T-helper 2 cell treated with Interferon-gamma antibody and Interleukin-4, amounts not matched to agents 5 μg/mL and 100 μg/mL, for 36 hours (primary cell): ENCODE data around the gene C1QA.

Source experiments
- DNase-seq: peaks from one replicate; pipeline ENCODE4 v3.0.0; 2021; ENCODE audit warnings: low spot score
- H3K27ac Mint-ChIP-seq: one replicate; pipeline ENCODE4 v1.8.0; 2021; ENCODE audit warnings: mild to moderate bottlenecking, mixed read lengths
- H3K27me3 Mint-ChIP-seq: one replicate; pipeline ENCODE4 v1.8.0; 2021; ENCODE audit warnings: low read depth, mixed read lengths
- H3K36me3 Mint-ChIP-seq: one replicate; pipeline ENCODE4 v1.8.0; 2021; ENCODE audit warnings: low read depth, mixed read lengths
- H3K4me1 Mint-ChIP-seq: one replicate; pipeline ENCODE4 v1.8.0; 2021; ENCODE audit warnings: low read depth, mixed read lengths
- H3K4me3 Mint-ChIP-seq: one replicate; pipeline ENCODE4 v1.8.0; 2022; ENCODE audit warnings: mild to moderate bottlenecking, moderate library complexity, mixed read lengths
- H3K9me3 Mint-ChIP-seq: one replicate; pipeline ENCODE4 v1.8.0; 2021; ENCODE audit warnings: mixed read lengths

C1QA gene

DNA sequence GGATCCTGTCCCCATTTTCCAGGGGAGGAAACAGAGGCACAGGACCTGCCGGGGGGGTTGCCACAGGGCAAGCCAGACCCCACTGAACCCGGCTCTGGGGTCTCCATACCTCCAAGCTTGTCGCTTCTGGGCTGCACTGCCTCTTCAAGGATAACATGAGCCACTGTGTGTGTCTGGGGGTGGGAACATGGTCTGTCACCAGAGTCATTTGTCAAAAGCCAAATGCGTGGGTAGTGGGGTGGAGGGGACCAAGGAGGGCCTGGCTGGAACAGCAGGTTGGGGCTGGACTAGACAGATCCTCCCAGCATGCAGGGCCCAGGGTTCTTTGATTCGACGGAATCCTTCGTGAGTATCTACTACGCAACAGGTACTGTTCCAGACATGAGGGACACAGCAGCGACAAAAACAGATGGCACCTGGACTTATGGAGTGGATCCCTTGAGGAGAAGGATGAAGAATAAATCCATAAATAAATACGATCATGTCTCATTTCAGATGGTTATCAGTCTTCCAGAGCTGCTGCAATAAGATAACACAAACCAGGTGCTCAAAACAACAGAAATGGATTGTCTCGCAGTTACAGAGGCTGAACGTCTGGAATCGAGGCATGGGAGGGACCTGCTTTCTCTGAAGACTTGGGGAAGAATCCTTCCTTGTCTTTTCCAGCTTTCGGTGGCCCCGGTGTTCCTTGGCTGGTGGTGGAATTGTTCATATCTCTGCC lies 45.3 kb downstream of the C1QA start:
- DNase-seq: no peak
- Mint-ChIP-seq H3K27me3 (peaks cover 2% of the 10 kb centered on the region), H3K4me1 (no peaks in the 10 kb centered on the region), H3K9me3 (no peaks in the 10 kb centered on the region), H3K36me3 (no peaks in the 10 kb centered on the region), H3K4me3 (no peak overlapping the region), H3K27ac (no peak overlapping the region)

DNA sequence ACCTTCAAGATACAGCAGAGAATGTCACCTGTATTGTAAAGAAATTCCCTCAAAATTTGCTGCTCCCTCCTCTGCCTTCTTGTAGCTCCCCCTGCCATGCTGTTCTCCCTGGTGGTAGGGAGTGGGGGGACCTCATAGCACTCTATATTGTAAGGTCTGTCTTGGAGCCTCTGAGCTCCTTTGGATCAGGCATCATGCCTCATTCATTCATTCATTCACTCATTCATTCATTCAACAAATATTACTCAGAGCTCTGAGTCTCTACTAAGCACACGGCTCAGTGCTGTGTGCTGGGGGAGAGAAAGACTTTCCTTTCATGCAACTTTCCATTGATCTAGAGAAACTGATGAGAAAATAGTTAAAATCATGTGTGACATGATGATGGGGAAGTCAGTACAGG lies 47.1 kb downstream of the C1QA start:
- no peak for DNase-seq
- Mint-ChIP-seq H3K4me3 (no peak overlapping the region), H3K27me3 (peaks cover 2% of the 10 kb centered on the region), H3K36me3 (no peaks in the 10 kb centered on the region), H3K4me1 (no peaks in the 10 kb centered on the region), H3K27ac (no peak overlapping the region), H3K9me3 (no peaks in the 10 kb centered on the region)

DNA sequence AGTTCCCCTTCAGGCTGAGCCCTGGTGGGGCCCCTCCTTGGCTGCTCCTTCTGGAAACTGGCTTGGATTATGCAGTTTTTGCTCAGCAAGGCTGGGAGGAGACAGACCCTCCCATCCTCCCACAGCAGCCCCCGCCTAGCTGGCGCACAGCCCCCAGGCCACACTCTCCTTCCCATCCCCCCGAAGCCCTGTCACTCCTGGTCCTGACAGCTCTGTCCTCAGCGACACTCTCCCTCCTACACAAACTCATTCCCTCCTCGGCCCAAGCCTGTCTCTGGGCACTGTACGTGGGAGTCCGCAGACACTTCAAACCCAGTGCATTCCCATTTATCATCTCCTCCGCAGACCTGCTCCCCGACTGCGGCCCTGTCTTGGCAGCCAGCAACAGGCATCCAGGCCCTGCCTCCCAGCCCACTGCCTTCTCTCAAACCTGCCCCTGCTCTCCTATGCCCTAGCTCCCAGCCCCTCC lies 49.2 kb downstream of the C1QA start:
- DNase-seq: no peak
- Mint-ChIP-seq H3K27me3 (peaks cover 2% of the 10 kb centered on the region), H3K9me3 (no peaks in the 10 kb centered on the region), H3K27ac (no peak overlapping the region), H3K36me3 (no peaks in the 10 kb centered on the region), H3K4me3 (no peak overlapping the region), H3K4me1 (no peaks in the 10 kb centered on the region)

DNA sequence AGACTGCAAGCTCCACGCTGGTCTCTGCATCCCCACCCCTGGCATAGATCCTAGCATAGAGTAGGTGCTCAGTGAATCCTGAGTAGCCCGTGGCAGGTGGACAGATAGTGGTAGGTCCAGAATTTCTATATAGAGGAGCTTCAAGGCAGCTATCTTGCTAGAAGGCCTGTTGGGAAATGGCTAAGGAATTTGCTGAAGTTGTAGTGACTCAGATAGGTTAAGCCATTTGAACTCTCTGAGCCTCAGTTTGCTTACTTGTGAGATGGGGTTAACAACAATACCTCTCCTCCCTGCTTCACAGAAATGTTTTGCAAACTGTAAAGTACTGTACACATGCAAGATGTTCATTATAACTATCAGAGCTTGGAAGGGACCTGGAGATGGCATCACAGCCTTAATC lies 50.8 kb downstream of the C1QA start:
- Mint-ChIP-seq H3K27me3 (peaks cover 2% of the 10 kb centered on the region), H3K4me1 (no peaks in the 10 kb centered on the region), H3K27ac (no peak overlapping the region), H3K4me3 (no peak overlapping the region), H3K36me3 (no peaks in the 10 kb centered on the region), H3K9me3 (no peaks in the 10 kb centered on the region)
- DNase-seq: no peak

DNA sequence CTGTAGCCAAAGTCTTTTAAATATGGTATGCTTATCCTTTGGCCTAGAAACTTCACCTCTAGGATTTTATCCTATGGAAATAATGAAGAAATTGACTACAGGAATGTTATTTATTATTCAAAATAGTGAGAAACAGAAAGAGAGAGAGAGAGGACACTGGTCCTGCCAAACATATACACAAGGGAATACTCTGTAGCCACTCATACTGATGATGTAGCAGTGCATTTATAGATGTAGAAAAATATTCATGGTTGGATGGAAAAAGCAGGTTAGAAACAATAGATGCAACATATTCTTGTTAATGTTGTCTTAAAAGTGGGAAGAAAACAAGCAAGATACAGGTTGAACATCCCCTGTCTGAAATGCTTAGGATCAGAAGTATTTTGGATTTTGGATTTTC lies 52.0 kb downstream of the C1QA start:
- Mint-ChIP-seq H3K4me3 (no peak overlapping the region), H3K27ac (no peak overlapping the region), H3K4me1 (no peaks in the 10 kb centered on the region), H3K9me3 (no peaks in the 10 kb centered on the region), H3K27me3 (peaks cover 2% of the 10 kb centered on the region), H3K36me3 (no peaks in the 10 kb centered on the region)
- no peak for DNase-seq
